Upper lobe of left lung (tissue), 4 donors: ENCODE data around the gene COL6A3.

Source experiments
- CTCF ChIP-seq, 6 experiments: fragments of 450-650 bp in 4 of 6; fragments of 200-600 bp in 2 of 6; sonication (generic) in 2 of 6; IDR thresholded peaks; one replicate each; pipeline ENCODE4 v1.5.1; 2016 to 2019; ENCODE audit warnings: antibody characterized with exemption in 6 of 6
- EP300 ChIP-seq, 4 donors: sonication (generic); formaldehyde crosslinking; IDR thresholded peaks; one replicate each; pipeline ENCODE4 v1.5.1; 2017; ENCODE audit warnings: antibody characterized with exemption in 4 of 4, control low read depth in 2 of 4
- POLR2A ChIP-seq, 4 donors: fragments of 450-650 bp; IDR thresholded peaks; one replicate each; pipeline ENCODE4 v1.5.1; 2016 to 2017; ENCODE audit warnings: antibody characterized with exemption in 4 of 4, mild to moderate bottlenecking in 2 of 4
- POLR2AphosphoS5 ChIP-seq, 2 donors: sonication (generic); formaldehyde crosslinking; IDR thresholded peaks; one replicate each; pipeline ENCODE4 v1.5.1; 2017; ENCODE audit warnings: antibody characterized with exemption in 2 of 2

- TF ChIP-seq CTCF (IDR thresholded peaks at IDR 0.05): no peak
- TF ChIP-seq EP300 (IDR thresholded peaks at IDR 0.05): no peak
- no peak for TF ChIP-seq POLR2A (IDR thresholded peaks at IDR 0.05)
- TF ChIP-seq POLR2AphosphoS5 (IDR thresholded peaks at IDR 0.05): no peak
Measured at GRCh38 chr2:237364655-237365054, 49.3 kb downstream of the COL6A3 start.
